ENCODE results near the gene GMDS. TPM values are rescaled to one million over a fixed set of nuclear protein-coding genes. Genes with fewer than 3 reads are reported as not detected.

The GMDS gene
- total RNA-seq, 1 experiment from 2014 or later = 23.2 TPM

GRCh38 chr6:1651362-1651761 lies 594.0 kb downstream of the GMDS start:
- DNase-seq (ENCODE audit: low read depth) = no peak

- no peak for DNase-seq (ENCODE audit: low read depth)
Measured at GRCh38 chr6:1645466-1646185, 599.8 kb downstream of the GMDS start.

- no peak for DNase-seq (ENCODE audit: low read depth)
Measured at GRCh38 chr6:1644516-1645060, 600.8 kb downstream of the GMDS start.

- no peak for DNase-seq (ENCODE audit: low read depth)
Measured at GRCh38 chr6:1643830-1644445, 601.5 kb downstream of the GMDS start.

- DNase-seq (ENCODE audit: low read depth) = no peak
Measured at GRCh38 chr6:1643111-1643510, 602.3 kb downstream of the GMDS start.

GRCh38 chr6:1641343-1641885 lies 604.0 kb downstream of the GMDS start:
- peak; percentile 68 for DNase-seq (ENCODE audit: low read depth)

GRCh38 chr6:1640476-1640875 lies 604.9 kb downstream of the GMDS start:
- no peak for DNase-seq (ENCODE audit: low read depth)

GRCh38 chr6:1639430-1639829 lies 606.0 kb downstream of the GMDS start:
- DNase-seq (ENCODE audit: low read depth) = no peak

GRCh38 chr6:1636971-1637871 lies 608.2 kb downstream of the GMDS start:
- peak; percentile 82 for DNase-seq (ENCODE audit: low read depth)

GRCh38 chr6:1636272-1636825 lies 609.1 kb downstream of the GMDS start:
- peak; percentile 31 for DNase-seq (ENCODE audit: low read depth)

- no peak for DNase-seq (ENCODE audit: low read depth)
Measured at GRCh38 chr6:1635305-1636010, 609.9 kb downstream of the GMDS start.

GRCh38 chr6:1634081-1634480 lies 611.3 kb downstream of the GMDS start:
- DNase-seq (ENCODE audit: low read depth) = no peak

GRCh38 chr6:1633366-1634021 lies 611.9 kb downstream of the GMDS start:
- DNase-seq (ENCODE audit: low read depth) = no peak

- no peak for DNase-seq (ENCODE audit: low read depth)
Measured at GRCh38 chr6:1631251-1631650, 614.2 kb downstream of the GMDS start.

GRCh38 chr6:1630771-1631217 lies 614.6 kb downstream of the GMDS start:
- DNase-seq (ENCODE audit: low read depth) = peak; percentile 89

GRCh38 chr6:1630212-1630770 lies 615.1 kb downstream of the GMDS start:
- no peak for DNase-seq (ENCODE audit: low read depth)

- no peak for DNase-seq (ENCODE audit: low read depth)
Measured at GRCh38 chr6:1629316-1629715, 616.1 kb downstream of the GMDS start.

GRCh38 chr6:1627827-1628560 lies 617.4 kb downstream of the GMDS start:
- no peak for DNase-seq (ENCODE audit: low read depth)

GRCh38 chr6:1626481-1626880 lies 618.9 kb downstream of the GMDS start:
- DNase-seq (ENCODE audit: low read depth) = no peak

Measured in M059J (cell line).